ENCODE results near the gene TEAD4.

- TF ChIP-seq GATA2 (IDR thresholded peaks at IDR 0.05; ENCODE audit: low read depth, low read length) (no peak), GATA3 (IDR thresholded peaks at IDR 0.05; ENCODE audit: low read depth, low read length) (no peak)
Measured at GRCh38 chr12:2977776-2978175, 18.6 kb downstream of the TEAD4 start.
